CD4-positive, alpha-beta memory T cell (primary cell): ENCODE results near the gene GLRA3. TPM values are rescaled to one million over a fixed set of nuclear protein-coding genes. Genes with fewer than 3 reads are reported as not detected.

Experiments used
- CTCF ChIA-PET: fragments of 350-600 bp; sonication (Branson Sonifier 250); formaldehyde crosslinking; loops from one replicate; lab custom pipeline; 2021; ENCODE audit warnings: inconsistent platforms; ENCODE audit not compliant: partially characterized antibody; lab: Charles Lee
- POLR2A ChIA-PET: fragments of 350-600 bp; sonication (Branson Sonifier 250); formaldehyde crosslinking; loops from one replicate; lab custom pipeline; 2021; ENCODE audit not compliant: partially characterized antibody; lab: Charles Lee
- DNase-seq, 5 donors: peaks; one replicate each; pipeline versions ENCODE4 v3.0.0 to v3.0.0-alpha.2; 2020 to 2022; ENCODE audit warnings: mixed read lengths in 1 of 5
- H3K27ac ChIP-seq: one replicate; pipeline ENCODE4 v1.7.0; 2013; ENCODE audit warnings: low read depth, low read length
- H3K27me3 ChIP-seq: 2 replicates; pipeline ENCODE4 v1.7.0; 2013; ENCODE audit warnings: mild to moderate bottlenecking, low read length, moderate library complexity; ENCODE audit not compliant: insufficient read depth
- H3K36me3 ChIP-seq: 2 replicates; pipeline ENCODE4 v1.7.0; 2013; ENCODE audit warnings: mild to moderate bottlenecking, low read length, moderate library complexity; ENCODE audit not compliant: insufficient read depth
- H3K4me1 ChIP-seq: 2 replicates; pipeline ENCODE4 v1.7.0; 2013; ENCODE audit warnings: mild to moderate bottlenecking, low read length, moderate library complexity; ENCODE audit not compliant: insufficient read depth
- H3K4me3 ChIP-seq, 2 donors: one replicate each; pipeline ENCODE4 v1.7.0; 2013; ENCODE audit warnings: low read length in 2 of 2, mild to moderate bottlenecking in 1 of 2
- H3K9me3 ChIP-seq, 2 donors: one replicate each; pipeline ENCODE4 v1.7.0; 2013; ENCODE audit warnings: low read length in 2 of 2, control low read depth in 1 of 2; ENCODE audit not compliant: control insufficient read depth in 1 of 2
- H3K27ac Mint-ChIP-seq, 7 donors: one replicate each; pipeline ENCODE4 v1.8.0; 2020 to 2021; ENCODE audit warnings: mixed read lengths in 7 of 7, mild to moderate bottlenecking in 6 of 7, inconsistent platforms in 3 of 7, moderate library complexity in 3 of 7
- H3K27me3 Mint-ChIP-seq, 2 donors: one replicate each; pipeline ENCODE4 v1.8.0; 2020 to 2021; ENCODE audit warnings: mixed read lengths in 2 of 2
- H3K36me3 Mint-ChIP-seq, 2 donors: one replicate each; pipeline ENCODE4 v1.8.0; 2020 to 2021; ENCODE audit warnings: mixed read lengths in 2 of 2, inconsistent platforms in 1 of 2, mild to moderate bottlenecking in 1 of 2
- H3K4me1 Mint-ChIP-seq, 4 donors: one replicate each; pipeline ENCODE4 v1.8.0; 2020 to 2021; ENCODE audit warnings: mixed read lengths in 4 of 4, mild to moderate bottlenecking in 1 of 4
- H3K4me3 Mint-ChIP-seq, 8 donors: one replicate each; pipeline ENCODE4 v1.8.0; 2020 to 2021; ENCODE audit warnings: mixed read lengths in 8 of 8, mild to moderate bottlenecking in 7 of 8, moderate library complexity in 6 of 8, inconsistent platforms in 3 of 8
- H3K9me3 Mint-ChIP-seq, 8 donors: one replicate each; pipeline ENCODE4 v1.8.0; 2020 to 2021; ENCODE audit warnings: mixed read lengths in 8 of 8, mild to moderate bottlenecking in 5 of 8, inconsistent platforms in 3 of 8, moderate library complexity in 1 of 8
- intact Hi-C: fragments of 100-400 bp; cut with micrococcal nuclease; formaldehyde crosslinking; loops from one replicate; pipeline ENCODE4 v1.15.1; 2023
- polyA plus RNA-seq, 2 donors: library from polyadenylated mRNA; unstranded; fragments of 300-500 nt; fragmentation: Illumina TruSeq; gene quantifications; one replicate each; pipeline ENCODE4 v1.2.3, GENCODE V29; 2021
- total RNA-seq, 2 experiments: library from RNA; stranded (reverse); gene quantifications; one replicate each; pipeline ENCODE4 v1.2.3, GENCODE V29; 2021

GLRA3 gene
- total and polyA plus RNA-seq, 4 experiments from 2014 or later = not detected

DNA sequence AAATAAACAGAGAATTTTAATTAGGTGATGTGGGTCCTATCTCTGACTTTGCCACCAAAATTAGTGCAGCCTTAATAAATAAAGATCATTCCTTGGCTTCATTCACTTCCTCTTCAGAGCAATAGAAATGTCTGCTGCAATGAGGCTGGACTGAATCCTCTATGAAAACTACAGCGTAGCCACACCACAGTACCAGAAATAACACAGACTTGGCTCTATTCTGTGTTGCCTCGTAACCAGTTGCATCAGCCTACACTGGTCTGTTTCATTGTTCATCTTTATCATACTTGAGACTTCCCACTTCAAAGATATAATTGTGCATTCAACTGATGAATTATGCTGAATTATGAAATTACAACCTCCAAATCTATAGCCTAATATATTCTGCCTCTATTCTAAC, 15.8 kb downstream of the GLRA3 start:
- CTCF ChIA-PET = no interaction called here
- Mint-ChIP-seq H3K27ac (no peak overlapping the region), H3K9me3 (peaks cover 0 to 5% (median 0%) of the 10 kb centered on the region in 8 donors), H3K4me3 (no peak overlapping the region), H3K4me1 (no peaks in the 10 kb centered on the region), H3K36me3 (no peaks in the 10 kb centered on the region), H3K27me3 (no peaks in the 10 kb centered on the region)
- Histone ChIP-seq H3K27ac (no peak overlapping the region), H3K9me3 (no peaks in the 10 kb centered on the region), H3K4me1 (no peaks in the 10 kb centered on the region), H3K4me3 (no peak overlapping the region), H3K27me3 (no peaks in the 10 kb centered on the region), H3K36me3 (no peaks in the 10 kb centered on the region)
- intact Hi-C loops = no loop called here
- POLR2A ChIA-PET = no interaction called here
- no peak for DNase-seq

DNA sequence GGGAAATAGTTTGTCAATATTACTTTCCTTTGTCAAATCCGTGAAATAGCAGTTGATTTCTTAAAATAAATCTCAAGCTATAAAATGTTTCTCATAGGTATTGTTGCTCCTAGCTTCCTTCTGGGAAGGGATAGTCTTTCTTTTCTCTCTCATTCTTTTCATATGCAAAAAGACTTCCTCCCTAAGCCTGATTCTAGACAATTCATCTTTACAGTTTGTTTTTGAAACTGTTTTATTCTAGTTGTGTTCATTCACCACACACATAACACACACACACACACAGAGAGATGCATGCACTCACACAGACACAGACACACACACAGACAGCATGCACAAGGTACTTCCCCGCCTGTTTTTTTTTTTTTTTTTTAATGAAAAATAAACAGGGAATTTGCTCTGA, 18.2 kb downstream of the GLRA3 start:
- Histone ChIP-seq H3K27me3 (no peaks in the 10 kb centered on the region), H3K4me3 (no peak overlapping the region), H3K9me3 (no peaks in the 10 kb centered on the region), H3K27ac (no peak overlapping the region), H3K36me3 (no peaks in the 10 kb centered on the region), H3K4me1 (no peaks in the 10 kb centered on the region)
- no peak for DNase-seq
- ChIA-PET CTCF (no interaction called here), POLR2A (no interaction called here)
- Mint-ChIP-seq H3K27ac (no peak overlapping the region), H3K9me3 (peaks cover 0 to 5% (median 0%) of the 10 kb centered on the region in 8 donors), H3K36me3 (no peaks in the 10 kb centered on the region), H3K4me3 (no peak overlapping the region), H3K27me3 (no peaks in the 10 kb centered on the region), H3K4me1 (no peaks in the 10 kb centered on the region)
- intact Hi-C loops = no loop called here

DNA sequence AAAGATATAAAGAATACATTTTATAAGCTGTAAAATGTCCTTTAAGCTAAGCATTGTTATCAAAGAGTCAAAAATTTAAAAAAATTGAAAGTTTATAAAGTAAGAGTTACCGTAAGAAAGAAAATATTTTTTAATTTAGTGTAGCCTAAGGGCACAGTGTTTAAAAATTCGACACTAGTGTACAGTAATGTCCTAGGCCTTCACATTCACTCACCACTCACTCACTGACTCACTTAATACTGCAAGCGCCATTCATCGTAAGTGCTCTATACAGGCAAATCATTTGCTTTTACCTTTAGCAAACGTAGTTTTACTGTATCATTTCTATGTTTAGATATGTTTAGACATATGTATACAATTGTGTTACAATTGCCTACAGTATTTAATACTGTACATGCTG, 20.2 kb downstream of the GLRA3 start:
- ChIA-PET CTCF (no interaction called here), POLR2A (no interaction called here)
- no peaks in the 10 kb centered on the region for H3K27me3 ChIP-seq
- intact Hi-C loops = no loop called here
- Mint-ChIP-seq H3K9me3 (peaks cover 0 to 6% (median 1%) of the 10 kb centered on the region in 8 donors), H3K4me1 (no peaks in the 10 kb centered on the region), H3K27ac (no peak overlapping the region), H3K27me3 (no peaks in the 10 kb centered on the region), H3K36me3 (no peaks in the 10 kb centered on the region), H3K4me3 (no peak overlapping the region)
- H3K9me3 ChIP-seq = no peaks in the 10 kb centered on the region
- DNase-seq = no peak
- no peaks in the 10 kb centered on the region for H3K4me1 ChIP-seq
- H3K4me3 ChIP-seq = no peak overlapping the region
- H3K27ac ChIP-seq = no peak overlapping the region
- no peaks in the 10 kb centered on the region for H3K36me3 ChIP-seq

DNA sequence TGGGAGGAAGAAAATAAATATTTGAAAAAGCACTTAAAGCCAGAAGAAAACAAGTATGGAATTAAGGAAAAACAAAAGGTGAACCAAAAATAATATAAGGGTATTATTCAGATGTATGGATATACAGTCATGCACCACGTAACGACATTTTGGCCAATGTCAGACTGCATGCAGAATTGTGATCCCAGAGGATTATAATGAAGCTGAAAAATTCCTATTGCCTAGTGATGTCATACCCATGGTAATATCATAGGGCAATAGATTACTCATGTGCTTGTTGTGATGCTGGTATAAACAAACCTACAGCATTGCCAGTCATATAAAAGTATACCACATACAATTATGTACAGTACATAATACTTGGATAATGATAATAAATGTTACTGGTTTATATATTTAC, 20.9 kb downstream of the GLRA3 start:
- Histone ChIP-seq H3K4me1 (no peaks in the 10 kb centered on the region), H3K27ac (no peak overlapping the region), H3K9me3 (no peaks in the 10 kb centered on the region), H3K36me3 (no peaks in the 10 kb centered on the region), H3K4me3 (no peak overlapping the region), H3K27me3 (no peaks in the 10 kb centered on the region)
- H3K9me3 Mint-ChIP-seq = peaks cover 0 to 6% (median 1%) of the 10 kb centered on the region in 8 donors
- intact Hi-C loops = no loop called here
- CTCF ChIA-PET = no interaction called here
- no peaks in the 10 kb centered on the region for H3K27me3 Mint-ChIP-seq
- POLR2A ChIA-PET = no interaction called here
- H3K4me3 Mint-ChIP-seq = no peak overlapping the region
- H3K4me1 Mint-ChIP-seq = no peaks in the 10 kb centered on the region
- H3K36me3 Mint-ChIP-seq = no peaks in the 10 kb centered on the region
- no peak for DNase-seq
- H3K27ac Mint-ChIP-seq = no peak overlapping the region

DNA sequence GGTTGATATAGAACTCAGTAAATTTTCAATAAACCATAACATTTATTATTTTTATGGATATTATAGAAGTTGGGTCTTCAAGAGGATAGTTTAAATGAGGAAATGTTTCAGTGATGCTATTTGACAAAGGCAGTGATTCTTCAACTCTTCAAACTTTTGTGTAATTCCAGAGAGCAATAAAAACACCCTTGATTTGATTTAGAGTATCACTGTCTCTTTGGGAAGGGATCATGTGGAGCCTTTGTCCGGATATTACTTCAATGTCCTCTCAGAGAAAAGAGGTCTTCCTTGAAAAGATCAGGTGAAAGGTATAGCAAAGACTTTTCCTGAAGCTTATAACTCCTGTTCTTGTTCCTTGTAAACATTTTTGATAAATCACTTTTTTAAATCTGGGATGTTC, 23.3 kb downstream of the GLRA3 start:
- Histone ChIP-seq H3K27me3 (no peaks in the 10 kb centered on the region), H3K4me1 (no peaks in the 10 kb centered on the region), H3K27ac (no peak overlapping the region), H3K9me3 (no peaks in the 10 kb centered on the region), H3K36me3 (no peaks in the 10 kb centered on the region), H3K4me3 (no peak overlapping the region)
- peaks cover 0 to 9% (median 6%) of the 10 kb centered on the region in 8 donors for H3K9me3 Mint-ChIP-seq
- CTCF ChIA-PET = no interaction called here
- no peaks in the 10 kb centered on the region for H3K36me3 Mint-ChIP-seq
- DNase-seq = no peak
- no peaks in the 10 kb centered on the region for H3K27me3 Mint-ChIP-seq
- no peak overlapping the region for H3K27ac Mint-ChIP-seq
- POLR2A ChIA-PET = no interaction called here
- no peak overlapping the region for H3K4me3 Mint-ChIP-seq
- H3K4me1 Mint-ChIP-seq = no peaks in the 10 kb centered on the region
- intact Hi-C loops = no loop called here

DNA sequence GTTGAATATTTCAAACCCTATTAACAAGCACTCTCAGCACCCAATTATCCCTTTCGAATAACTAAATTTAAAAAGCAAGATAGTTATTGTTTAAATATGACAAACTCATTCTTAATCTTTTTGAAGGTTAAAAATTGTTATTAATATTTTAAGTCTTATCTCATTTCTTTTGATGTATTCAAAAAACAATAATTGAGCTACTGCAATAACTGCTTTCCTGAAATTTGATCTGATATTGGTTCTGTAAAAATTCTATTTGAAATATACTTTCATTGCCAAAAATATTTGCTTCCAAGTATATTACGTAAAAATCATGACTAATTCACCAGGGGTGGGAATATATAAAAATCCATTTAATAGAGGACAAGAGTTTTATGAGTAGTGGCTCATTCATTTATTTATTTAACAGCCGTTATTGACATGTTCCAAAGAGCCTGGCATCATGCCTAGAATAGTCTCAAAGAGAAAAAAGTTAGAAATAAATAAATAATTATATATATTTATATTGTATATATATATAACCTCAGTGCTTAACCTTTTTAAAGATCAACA, 34.4 kb downstream of the GLRA3 start:
- Mint-ChIP-seq H3K4me3 (no peak overlapping the region), H3K4me1 (no peaks in the 10 kb centered on the region), H3K27me3 (no peaks in the 10 kb centered on the region), H3K36me3 (no peaks in the 10 kb centered on the region), H3K9me3 (peaks cover 0 to 5% (median 1%) of the 10 kb centered on the region in 8 donors), H3K27ac (no peak overlapping the region)
- Histone ChIP-seq H3K9me3 (no peaks in the 10 kb centered on the region), H3K27me3 (no peaks in the 10 kb centered on the region), H3K4me3 (no peak overlapping the region), H3K4me1 (no peaks in the 10 kb centered on the region), H3K27ac (no peak overlapping the region), H3K36me3 (no peaks in the 10 kb centered on the region)
- intact Hi-C loops = no loop called here
- CTCF ChIA-PET = no interaction called here
- POLR2A ChIA-PET = no interaction called here
- no peak for DNase-seq

DNA sequence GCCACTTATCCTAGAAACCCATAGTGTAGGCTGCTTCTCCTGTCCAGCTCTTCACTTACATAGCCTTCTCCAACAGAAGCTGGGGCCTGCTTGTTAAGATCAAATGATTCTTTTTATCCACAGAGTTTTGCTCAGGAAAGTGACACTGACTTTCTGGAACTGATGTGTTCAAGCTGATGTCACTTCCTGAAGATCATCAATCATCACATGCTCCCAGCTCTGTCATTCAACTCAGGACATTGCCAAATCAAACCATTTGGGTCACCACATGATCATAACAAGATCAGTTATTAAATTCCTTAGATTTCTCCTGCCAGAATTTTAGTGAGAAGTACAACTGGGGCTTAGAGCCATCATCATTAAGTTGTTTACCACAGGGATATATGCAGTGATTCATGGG, 39.4 kb downstream of the GLRA3 start:
- Histone ChIP-seq H3K36me3 (no peaks in the 10 kb centered on the region), H3K4me1 (no peaks in the 10 kb centered on the region), H3K4me3 (no peak overlapping the region), H3K9me3 (no peaks in the 10 kb centered on the region), H3K27ac (no peak overlapping the region), H3K27me3 (no peaks in the 10 kb centered on the region)
- no peaks in the 10 kb centered on the region for H3K4me1 Mint-ChIP-seq
- POLR2A ChIA-PET = no interaction called here
- no peaks in the 10 kb centered on the region for H3K27me3 Mint-ChIP-seq
- CTCF ChIA-PET = no interaction called here
- H3K4me3 Mint-ChIP-seq = no peak overlapping the region
- peaks cover 0 to 3% (median 0%) of the 10 kb centered on the region in 8 donors for H3K9me3 Mint-ChIP-seq
- H3K27ac Mint-ChIP-seq = no peak overlapping the region
- intact Hi-C loops = no loop called here
- DNase-seq = no peak
- H3K36me3 Mint-ChIP-seq = no peaks in the 10 kb centered on the region
